Brain pericyte (primary cell): Measurements from ENCODE around the gene DLG2.
"Not testable (repeated sequence)": the region's sequence is repeated elsewhere in the genome, so short reads cannot be mapped to it uniquely, and the experiment has no call there.

Experiments used
- DNase-seq: peaks from one replicate; pipeline ENCODE4 v3.0.0-alpha.2; 2012; ENCODE audit warnings: low read depth, low spot score

Gene DLG2

GRCh38 chr11:83475760-83476159, 2151.4 kb downstream of the DLG2 start:
- no peak for DNase-seq

- no peak for DNase-seq
Observed at GRCh38 chr11:83473743-83474142, 2153.4 kb downstream of the DLG2 start.

GRCh38 chr11:83472806-83473205, 2154.3 kb downstream of the DLG2 start:
- no peak for DNase-seq

- no peak for DNase-seq
Observed at GRCh38 chr11:83471831-83472727, 2155.1 kb downstream of the DLG2 start.

- no peak for DNase-seq
Observed at GRCh38 chr11:83467837-83468236, 2159.3 kb downstream of the DLG2 start.

- no peak for DNase-seq
Observed at GRCh38 chr11:83464160-83464944, 2162.8 kb downstream of the DLG2 start.

GRCh38 chr11:83459798-83460197, 2167.3 kb downstream of the DLG2 start:
- no peak for DNase-seq

- no peak for DNase-seq
Observed at GRCh38 chr11:83456566-83456965, 2170.6 kb downstream of the DLG2 start.

- DNase-seq = no peak
Observed at GRCh38 chr11:83456075-83456474, 2171.1 kb downstream of the DLG2 start.

- DNase-seq = no peak
Observed at GRCh38 chr11:83455356-83455755, 2171.8 kb downstream of the DLG2 start.

- DNase-seq = no peak
Observed at GRCh38 chr11:83454674-83455073, 2172.5 kb downstream of the DLG2 start.

- no peak for DNase-seq
Observed at GRCh38 chr11:83449338-83449913, 2177.7 kb downstream of the DLG2 start.

- DNase-seq = no peak
Observed at GRCh38 chr11:83448686-83449085, 2178.5 kb downstream of the DLG2 start.

- not testable (repeated sequence) for DNase-seq
Observed at GRCh38 chr11:83443880-83444279, 2183.3 kb downstream of the DLG2 start.

GRCh38 chr11:83441601-83442000, 2185.5 kb downstream of the DLG2 start:
- DNase-seq = no peak

- DNase-seq = no peak
Observed at GRCh38 chr11:83441171-83441570, 2186.0 kb downstream of the DLG2 start.

GRCh38 chr11:83438438-83438837, 2188.7 kb downstream of the DLG2 start:
- no peak for DNase-seq

GRCh38 chr11:83437939-83438338, 2189.2 kb downstream of the DLG2 start:
- DNase-seq = no peak

- DNase-seq = no peak
Observed at GRCh38 chr11:83436855-83437254, 2190.3 kb downstream of the DLG2 start.

- not testable (repeated sequence) for DNase-seq
Observed at GRCh38 chr11:83434812-83435211, 2192.3 kb downstream of the DLG2 start.

GRCh38 chr11:83427943-83428342, 2199.2 kb downstream of the DLG2 start:
- no peak for DNase-seq

- DNase-seq = no peak
Observed at GRCh38 chr11:83427501-83427900, 2199.6 kb downstream of the DLG2 start.

- DNase-seq = no peak
Observed at GRCh38 chr11:83425137-83425466, 2202.0 kb downstream of the DLG2 start.
